ENCODE data around the gene LHFPL3. TPM values are rescaled to one million over a fixed set of nuclear protein-coding genes. Genes with fewer than 3 reads are reported as not detected.
"Not testable (repeated sequence)": the region's sequence is repeated elsewhere in the genome, so short reads cannot be mapped to it uniquely, and the experiment has no call there.

Gene LHFPL3
- polyA plus RNA-seq, 3 donors, result 5.6 to 8.4 (median 6.5) TPM

- DNase-seq (ENCODE audit: extremely low read depth in 1 of 11, low read depth in 9 of 11, low spot score in 4 of 11), result no peak
Observed at GRCh38 chr7:104538152-104538551, 209.7 kb downstream of the LHFPL3 start.

- DNase-seq (ENCODE audit: extremely low read depth in 1 of 11, low read depth in 9 of 11, low spot score in 4 of 11), result no peak
Observed at GRCh38 chr7:104541897-104542296, 213.5 kb downstream of the LHFPL3 start.

GRCh38 chr7:104548861-104549260 is 220.5 kb downstream of the LHFPL3 start:
- no peak for DNase-seq (ENCODE audit: extremely low read depth in 1 of 11, low read depth in 9 of 11, low spot score in 4 of 11)

GRCh38 chr7:104550362-104550761 is 222.0 kb downstream of the LHFPL3 start:
- no peak for DNase-seq (ENCODE audit: extremely low read depth in 1 of 11, low read depth in 9 of 11, low spot score in 4 of 11)

- DNase-seq (ENCODE audit: extremely low read depth in 1 of 11, low read depth in 9 of 11, low spot score in 4 of 11), result no peak
Observed at GRCh38 chr7:104551226-104551625, 222.8 kb downstream of the LHFPL3 start.

- DNase-seq (ENCODE audit: extremely low read depth in 1 of 11, low read depth in 9 of 11, low spot score in 4 of 11), result peak; percentile 47 to 77 (median 64)
Observed at GRCh38 chr7:104552102-104552501, 223.7 kb downstream of the LHFPL3 start.

- no peak for DNase-seq (ENCODE audit: extremely low read depth in 1 of 11, low read depth in 9 of 11, low spot score in 4 of 11)
Observed at GRCh38 chr7:104553074-104553473, 224.7 kb downstream of the LHFPL3 start.

GRCh38 chr7:104563350-104563901 is 235.0 kb downstream of the LHFPL3 start:
- not testable (repeated sequence) for DNase-seq (ENCODE audit: extremely low read depth in 1 of 11, low read depth in 9 of 11, low spot score in 4 of 11)

- DNase-seq (ENCODE audit: extremely low read depth in 1 of 11, low read depth in 9 of 11, low spot score in 4 of 11), result no peak
Observed at GRCh38 chr7:104569751-104570150, 241.3 kb downstream of the LHFPL3 start.

- no peak for DNase-seq (ENCODE audit: extremely low read depth in 1 of 11, low read depth in 9 of 11, low spot score in 4 of 11)
Observed at GRCh38 chr7:104572554-104572953, 244.2 kb downstream of the LHFPL3 start.

GRCh38 chr7:104584620-104585019 is 256.2 kb downstream of the LHFPL3 start:
- DNase-seq (ENCODE audit: extremely low read depth in 1 of 11, low read depth in 9 of 11, low spot score in 4 of 11), result no peak

GRCh38 chr7:104595591-104595990 is 267.2 kb downstream of the LHFPL3 start:
- DNase-seq (ENCODE audit: extremely low read depth in 1 of 11, low read depth in 9 of 11, low spot score in 4 of 11), result not testable (repeated sequence)

GRCh38 chr7:104603957-104604356 is 275.6 kb downstream of the LHFPL3 start:
- DNase-seq (ENCODE audit: extremely low read depth in 1 of 11, low read depth in 9 of 11, low spot score in 4 of 11), result no peak

- no peak for DNase-seq (ENCODE audit: extremely low read depth in 1 of 11, low read depth in 9 of 11, low spot score in 4 of 11)
Observed at GRCh38 chr7:104604706-104605105, 276.3 kb downstream of the LHFPL3 start.

GRCh38 chr7:104621321-104621720 is 292.9 kb downstream of the LHFPL3 start:
- no peak for DNase-seq (ENCODE audit: extremely low read depth in 1 of 11, low read depth in 9 of 11, low spot score in 4 of 11)

- DNase-seq (ENCODE audit: extremely low read depth in 1 of 11, low read depth in 9 of 11, low spot score in 4 of 11), result no peak
Observed at GRCh38 chr7:104625956-104626355, 297.6 kb downstream of the LHFPL3 start.

- DNase-seq (ENCODE audit: extremely low read depth in 1 of 11, low read depth in 9 of 11, low spot score in 4 of 11), result peak in 9 of 11 donors; percentile 23 to 70 (median 44)
Observed at GRCh38 chr7:104627516-104627915, 299.1 kb downstream of the LHFPL3 start.

- no peak for DNase-seq (ENCODE audit: extremely low read depth in 1 of 11, low read depth in 9 of 11, low spot score in 4 of 11)
Observed at GRCh38 chr7:104628017-104628416, 299.6 kb downstream of the LHFPL3 start.

GRCh38 chr7:104629408-104629807 is 301.0 kb downstream of the LHFPL3 start:
- no peak for DNase-seq (ENCODE audit: extremely low read depth in 1 of 11, low read depth in 9 of 11, low spot score in 4 of 11)

GRCh38 chr7:104640506-104640905 is 312.1 kb downstream of the LHFPL3 start:
- DNase-seq (ENCODE audit: extremely low read depth in 1 of 11, low read depth in 9 of 11, low spot score in 4 of 11), result no peak

- DNase-seq (ENCODE audit: extremely low read depth in 1 of 11, low read depth in 9 of 11, low spot score in 4 of 11), result no peak
Observed at GRCh38 chr7:104642560-104642959, 314.2 kb downstream of the LHFPL3 start.

All from renal cortex interstitium (tissue), 11 donors.